ENCODE results near the gene CNTN1. TPM values are rescaled to one million over a fixed set of nuclear protein-coding genes. Genes with fewer than 3 reads are reported as not detected.

Gene CNTN1
- total RNA-seq, 1 experiment from 2014 or later, result 3.0 TPM

DNA sequence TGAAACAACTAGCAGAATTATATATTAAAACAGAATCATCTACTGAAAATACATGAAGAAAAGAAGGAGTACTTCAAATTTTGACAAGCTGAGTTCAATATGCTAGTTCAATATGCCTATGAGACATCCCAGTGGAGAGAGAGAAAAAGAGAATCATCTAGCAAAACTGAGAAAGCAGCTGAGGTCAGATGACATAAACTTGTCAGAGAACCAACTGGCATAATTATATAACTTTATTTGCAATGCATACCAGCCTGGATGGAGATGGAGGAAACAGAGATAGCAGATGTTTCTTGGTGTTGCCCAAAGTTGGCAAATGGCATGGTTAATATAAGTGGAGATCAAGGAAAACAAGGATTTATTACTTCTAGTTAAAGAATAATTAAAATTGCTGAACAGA, 347.2 kb downstream of the CNTN1 start:
- Histone ChIP-seq H3K79me2 (ENCODE audit: insufficient read depth, low read length) (no peaks in the 10 kb centered on the region), H3K27me3 (ENCODE audit: insufficient read depth, low read length) (no peaks in the 10 kb centered on the region), H3K27ac (ENCODE audit: low read depth, low read length) (no peak overlapping the region), H3K9ac (ENCODE audit: low read length) (no peak overlapping the region), H3K36me3 (ENCODE audit: control insufficient read depth in 1 of 2, insufficient read depth in 2 of 2, low read length in 2 of 2) (no peaks in the 10 kb centered on the region), H3K4me1 (ENCODE audit: control insufficient read depth in 1 of 2, insufficient read depth in 2 of 2, low read length in 2 of 2) (no peaks in the 10 kb centered on the region), H3K9me3 (ENCODE audit: control insufficient read depth in 1 of 2, insufficient read depth in 1 of 2, low read depth in 1 of 2, low read length in 2 of 2) (no peaks in the 10 kb centered on the region), H4K20me1 (ENCODE audit: insufficient read depth) (no peaks in the 10 kb centered on the region), H3K9me2 (ENCODE audit: insufficient read depth) (no peaks in the 10 kb centered on the region), H3K4me2 (ENCODE audit: low read length) (no peak overlapping the region), H3K4me3 (replicated peaks in 1 of 2; ENCODE audit: low read depth in 1 of 2, low read length in 2 of 2) (no peak overlapping the region), H2AFZ (ENCODE audit: low read depth, low read length, poor library complexity, severe bottlenecking) (no peak overlapping the region)
- ATAC-seq, result no peak
- CTCF ChIA-PET, result no interaction called here
- BruUV-seq (replicated peaks), result no TSS peak
- intact Hi-C loops (cut with micrococcal nuclease), result no loop called here
- no peak for DNase-seq (ENCODE audit: low read depth, low spot score)
- RAD21 ChIA-PET (ENCODE audit: low non-redundant PET in 1 of 2, low total read pairs in 2 of 2, uncharacterized antibody in 2 of 2, unreplicated experiment in 2 of 2), result no interaction called here
- TF ChIP-seq, protein P1, sequence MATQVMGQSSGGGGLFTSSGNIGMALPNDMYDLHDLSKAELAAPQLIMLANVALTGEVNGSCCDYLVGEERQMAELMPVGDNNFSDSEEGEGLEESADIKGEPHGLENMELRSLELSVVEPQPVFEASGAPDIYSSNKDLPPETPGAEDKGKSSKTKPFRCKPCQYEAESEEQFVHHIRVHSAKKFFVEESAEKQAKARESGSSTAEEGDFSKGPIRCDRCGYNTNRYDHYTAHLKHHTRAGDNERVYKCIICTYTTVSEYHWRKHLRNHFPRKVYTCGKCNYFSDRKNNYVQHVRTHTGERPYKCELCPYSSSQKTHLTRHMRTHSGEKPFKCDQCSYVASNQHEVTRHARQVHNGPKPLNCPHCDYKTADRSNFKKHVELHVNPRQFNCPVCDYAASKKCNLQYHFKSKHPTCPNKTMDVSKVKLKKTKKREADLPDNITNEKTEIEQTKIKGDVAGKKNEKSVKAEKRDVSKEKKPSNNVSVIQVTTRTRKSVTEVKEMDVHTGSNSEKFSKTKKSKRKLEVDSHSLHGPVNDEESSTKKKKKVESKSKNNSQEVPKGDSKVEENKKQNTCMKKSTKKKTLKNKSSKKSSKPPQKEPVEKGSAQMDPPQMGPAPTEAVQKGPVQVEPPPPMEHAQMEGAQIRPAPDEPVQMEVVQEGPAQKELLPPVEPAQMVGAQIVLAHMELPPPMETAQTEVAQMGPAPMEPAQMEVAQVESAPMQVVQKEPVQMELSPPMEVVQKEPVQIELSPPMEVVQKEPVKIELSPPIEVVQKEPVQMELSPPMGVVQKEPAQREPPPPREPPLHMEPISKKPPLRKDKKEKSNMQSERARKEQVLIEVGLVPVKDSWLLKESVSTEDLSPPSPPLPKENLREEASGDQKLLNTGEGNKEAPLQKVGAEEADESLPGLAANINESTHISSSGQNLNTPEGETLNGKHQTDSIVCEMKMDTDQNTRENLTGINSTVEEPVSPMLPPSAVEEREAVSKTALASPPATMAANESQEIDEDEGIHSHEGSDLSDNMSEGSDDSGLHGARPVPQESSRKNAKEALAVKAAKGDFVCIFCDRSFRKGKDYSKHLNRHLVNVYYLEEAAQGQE (IDR thresholded peaks at IDR 0.05; ENCODE audit: low read depth), result no peak
- no peak for TF ChIP-seq EZH2 (IDR thresholded peaks at IDR 0.05)
- TF ChIP-seq POLR2AphosphoS5 (IDR thresholded peaks at IDR 0.05; ENCODE audit: low read depth, low read length), result no peak
- no peak for TF ChIP-seq EGR1 (IDR thresholded peaks at IDR 0.05; ENCODE audit: low read depth)
- no peak for TF ChIP-seq SP1 (IDR thresholded peaks at IDR 0.05; ENCODE audit: low read depth)
- TF ChIP-seq, protein P2, sequence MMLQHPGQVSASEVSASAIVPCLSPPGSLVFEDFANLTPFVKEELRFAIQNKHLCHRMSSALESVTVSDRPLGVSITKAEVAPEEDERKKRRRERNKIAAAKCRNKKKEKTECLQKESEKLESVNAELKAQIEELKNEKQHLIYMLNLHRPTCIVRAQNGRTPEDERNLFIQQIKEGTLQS (IDR thresholded peaks at IDR 0.05), result no peak
- TF ChIP-seq TCF7L2 (IDR thresholded peaks at IDR 0.05; ENCODE audit: borderline replicate concordance, extremely low read depth, insufficient read depth, insufficient read length), result no peak
- TF ChIP-seq FOSL1 (IDR thresholded peaks at IDR 0.05; ENCODE audit: low read depth), result no peak
- TF ChIP-seq, protein P3, sequence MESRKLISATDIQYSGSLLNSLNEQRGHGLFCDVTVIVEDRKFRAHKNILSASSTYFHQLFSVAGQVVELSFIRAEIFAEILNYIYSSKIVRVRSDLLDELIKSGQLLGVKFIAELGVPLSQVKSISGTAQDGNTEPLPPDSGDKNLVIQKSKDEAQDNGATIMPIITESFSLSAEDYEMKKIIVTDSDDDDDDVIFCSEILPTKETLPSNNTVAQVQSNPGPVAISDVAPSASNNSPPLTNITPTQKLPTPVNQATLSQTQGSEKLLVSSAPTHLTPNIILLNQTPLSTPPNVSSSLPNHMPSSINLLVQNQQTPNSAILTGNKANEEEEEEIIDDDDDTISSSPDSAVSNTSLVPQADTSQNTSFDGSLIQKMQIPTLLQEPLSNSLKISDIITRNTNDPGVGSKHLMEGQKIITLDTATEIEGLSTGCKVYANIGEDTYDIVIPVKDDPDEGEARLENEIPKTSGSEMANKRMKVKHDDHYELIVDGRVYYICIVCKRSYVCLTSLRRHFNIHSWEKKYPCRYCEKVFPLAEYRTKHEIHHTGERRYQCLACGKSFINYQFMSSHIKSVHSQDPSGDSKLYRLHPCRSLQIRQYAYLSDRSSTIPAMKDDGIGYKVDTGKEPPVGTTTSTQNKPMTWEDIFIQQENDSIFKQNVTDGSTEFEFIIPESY (IDR thresholded peaks at IDR 0.05; ENCODE audit: extremely low read depth, insufficient replicate concordance, low read length), result no peak
- POLR2A ChIA-PET, result no interaction called here

All from HCT116 (cell line).